OCI-LY3 (cell line): Measurements from ENCODE around the gene SESN1.

Experiments used
- H2AFZ ChIP-seq: fragments of 200-600, 300-600 bp; shearing (Covaris generic); 2 replicates; pipeline ENCODE4 v1.6.0; 2014; ENCODE audit warnings: antibody characterized with exemption, low read depth, low read length
- H3K27ac ChIP-seq: fragments of 200-600, 300-600 bp; sonication (generic); 2 replicates; pipeline ENCODE4 v1.5.1; 2014; ENCODE audit warnings: mild to moderate bottlenecking, low read length, moderate library complexity, mixed read lengths
- H3K27me3 ChIP-seq: fragments of 200-600, 300-600 bp; sonication (generic); 2 replicates; pipeline ENCODE4 v1.6.1; 2014; ENCODE audit warnings: low read depth, low read length, mixed read lengths
- H3K36me3 ChIP-seq: fragments of 200-600, 300-600 bp; sonication (generic); replicated peaks from 2 replicates; pipeline ENCODE3; 2014; ENCODE audit warnings: low read depth, low read length, mixed read lengths
- H3K4me1 ChIP-seq: fragments of 300-600, 200-600 bp; sonication (generic); 2 replicates; pipeline ENCODE4 v1.6.1; 2014; ENCODE audit warnings: low read length, mixed read lengths
- H3K4me2 ChIP-seq: fragments of 200-600, 300-600 bp; sonication (generic); 2 replicates; pipeline ENCODE4 v1.6.1; 2014; ENCODE audit warnings: low read length, mixed read lengths
- H3K4me3 ChIP-seq: fragments of 300-600, 200-600 bp; sonication (generic); 2 replicates; pipeline ENCODE4 v1.5.1; 2014; ENCODE audit warnings: antibody characterized with exemption, mild to moderate bottlenecking, low read length, moderate library complexity
- H3K79me2 ChIP-seq: fragments of 300-600, 200-600 bp; shearing (Covaris generic); 2 replicates; pipeline ENCODE4 v1.6.1; 2014; ENCODE audit warnings: mild to moderate bottlenecking, low read length, mixed read lengths
- H3K9ac ChIP-seq: fragments of 300-600, 200-600 bp; shearing (Covaris generic); 2 replicates; pipeline ENCODE4 v1.6.0; 2014; ENCODE audit warnings: mild to moderate bottlenecking, low read length, moderate library complexity
- H3K9me3 ChIP-seq: fragments of 200-600, 300-600 bp; shearing (Covaris generic); 2 replicates; pipeline ENCODE4 v1.6.1; 2014; ENCODE audit warnings: low read length, mixed read lengths; ENCODE audit not compliant: insufficient read depth
- H4K20me1 ChIP-seq: fragments of 200-600, 300-600 bp; sonication (generic); 2 replicates; pipeline ENCODE4 v1.6.1; 2016; ENCODE audit warnings: low read length, mixed read lengths; ENCODE audit not compliant: insufficient read depth
- EZH2phosphoT487 ChIP-seq: fragments of 200-600 bp; shearing (Covaris generic); IDR thresholded peaks from 2 replicates; pipeline ENCODE4 v1.6.1; 2018; ENCODE audit warnings: antibody characterized with exemption, mixed run types, low read depth
- TF ChIP-seq, protein P1 (sequence below): fragments of 200-600, 300-600 bp; sonication (generic); IDR thresholded peaks from 2 replicates; pipeline ENCODE4 v1.5.1; 2014; ENCODE audit warnings: antibody characterized with exemption, low read length, low read depth

The SESN1 gene

GRCh38 chr6:108999428-108999827 is 95.2 kb downstream of the SESN1 start:
- no peak overlapping the region for H3K4me3 ChIP-seq
- peaks cover 3% of the 10 kb centered on the region; the same call in 1 of the 2 replicates for H4K20me1 ChIP-seq
- no peaks in the 10 kb centered on the region for H3K36me3 ChIP-seq
- no peak overlapping the region for H3K27ac ChIP-seq
- no peak overlapping the region for H3K4me2 ChIP-seq
- no peaks in the 10 kb centered on the region for H3K27me3 ChIP-seq
- H3K4me1 ChIP-seq = peaks cover 4% of the 10 kb centered on the region; the same call in 1 of the 2 replicates
- no peaks in the 10 kb centered on the region for H3K79me2 ChIP-seq
- no peak overlapping the region for H2AFZ ChIP-seq
- TF ChIP-seq EZH2phosphoT487 = no peak
- TF ChIP-seq, protein P1, sequence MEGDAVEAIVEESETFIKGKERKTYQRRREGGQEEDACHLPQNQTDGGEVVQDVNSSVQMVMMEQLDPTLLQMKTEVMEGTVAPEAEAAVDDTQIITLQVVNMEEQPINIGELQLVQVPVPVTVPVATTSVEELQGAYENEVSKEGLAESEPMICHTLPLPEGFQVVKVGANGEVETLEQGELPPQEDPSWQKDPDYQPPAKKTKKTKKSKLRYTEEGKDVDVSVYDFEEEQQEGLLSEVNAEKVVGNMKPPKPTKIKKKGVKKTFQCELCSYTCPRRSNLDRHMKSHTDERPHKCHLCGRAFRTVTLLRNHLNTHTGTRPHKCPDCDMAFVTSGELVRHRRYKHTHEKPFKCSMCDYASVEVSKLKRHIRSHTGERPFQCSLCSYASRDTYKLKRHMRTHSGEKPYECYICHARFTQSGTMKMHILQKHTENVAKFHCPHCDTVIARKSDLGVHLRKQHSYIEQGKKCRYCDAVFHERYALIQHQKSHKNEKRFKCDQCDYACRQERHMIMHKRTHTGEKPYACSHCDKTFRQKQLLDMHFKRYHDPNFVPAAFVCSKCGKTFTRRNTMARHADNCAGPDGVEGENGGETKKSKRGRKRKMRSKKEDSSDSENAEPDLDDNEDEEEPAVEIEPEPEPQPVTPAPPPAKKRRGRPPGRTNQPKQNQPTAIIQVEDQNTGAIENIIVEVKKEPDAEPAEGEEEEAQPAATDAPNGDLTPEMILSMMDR = no peak
- no peaks in the 10 kb centered on the region for H3K9me3 ChIP-seq
- no peak overlapping the region for H3K9ac ChIP-seq

- no peak overlapping the region for H2AFZ ChIP-seq
- peaks cover 4% of the 10 kb centered on the region; the same call in 1 of the 2 replicates for H3K4me1 ChIP-seq
- peaks cover 3% of the 10 kb centered on the region; the same call in 1 of the 2 replicates for H4K20me1 ChIP-seq
- no peak overlapping the region for H3K4me3 ChIP-seq
- no peak overlapping the region for H3K27ac ChIP-seq
- H3K9me3 ChIP-seq = no peaks in the 10 kb centered on the region
- H3K79me2 ChIP-seq = no peaks in the 10 kb centered on the region
- TF ChIP-seq, protein P1 = no peak
- no peak for TF ChIP-seq EZH2phosphoT487
- H3K27me3 ChIP-seq = no peaks in the 10 kb centered on the region
- no peak overlapping the region for H3K9ac ChIP-seq
- H3K36me3 ChIP-seq = no peaks in the 10 kb centered on the region
- H3K4me2 ChIP-seq = no peak overlapping the region
Measured at GRCh38 chr6:108998485-108998884, 96.2 kb downstream of the SESN1 start.

DNA sequence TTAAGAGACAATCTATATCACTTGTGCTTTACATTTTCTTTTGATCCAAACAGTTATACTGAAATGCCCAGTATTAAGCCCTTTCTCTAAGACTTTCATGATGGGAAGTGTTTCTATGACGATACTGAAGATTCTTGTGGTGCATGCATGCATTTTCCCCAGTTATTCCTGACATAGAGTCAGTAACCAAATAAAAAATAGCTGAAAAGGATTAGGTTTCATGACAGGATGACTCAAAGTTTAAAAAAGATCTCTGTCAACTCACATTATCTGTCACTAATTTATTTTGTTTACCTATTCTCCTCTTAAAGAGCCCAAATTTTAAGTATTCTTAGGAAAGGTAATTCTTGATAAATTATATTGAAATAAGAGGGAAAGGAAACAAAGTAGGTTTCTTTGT is 98.4 kb downstream of the SESN1 start:
- H3K4me2 ChIP-seq = no peak overlapping the region
- no peaks in the 10 kb centered on the region for H4K20me1 ChIP-seq
- no peaks in the 10 kb centered on the region for H3K79me2 ChIP-seq
- H3K36me3 ChIP-seq = no peaks in the 10 kb centered on the region
- no peak overlapping the region for H3K4me3 ChIP-seq
- no peak overlapping the region for H3K9ac ChIP-seq
- no peak overlapping the region for H2AFZ ChIP-seq
- no peaks in the 10 kb centered on the region for H3K9me3 ChIP-seq
- TF ChIP-seq EZH2phosphoT487 = no peak
- TF ChIP-seq, protein P1 = no peak
- H3K27me3 ChIP-seq = no peaks in the 10 kb centered on the region
- H3K4me1 ChIP-seq = no peaks in the 10 kb centered on the region
- no peak overlapping the region for H3K27ac ChIP-seq

DNA sequence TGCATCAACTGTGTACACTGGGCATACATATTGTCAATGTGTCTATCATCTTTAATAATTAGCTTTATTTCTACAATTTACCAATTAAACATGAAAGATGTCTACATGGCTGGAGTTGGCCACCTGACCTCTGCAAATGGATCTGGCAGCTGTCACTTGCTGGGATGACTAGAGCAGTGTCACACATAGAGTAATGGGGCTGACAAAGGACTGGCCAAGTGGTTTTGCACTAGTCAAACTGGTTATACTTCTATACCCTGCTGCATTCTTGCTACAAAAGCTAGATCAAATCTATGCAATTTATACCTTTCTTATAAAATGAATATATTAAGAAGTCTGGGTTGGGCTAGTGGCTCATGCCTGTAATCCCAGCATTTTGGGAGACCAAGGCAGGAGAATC is 99.3 kb downstream of the SESN1 start:
- Histone ChIP-seq H3K36me3 (no peaks in the 10 kb centered on the region), H3K4me2 (no peak overlapping the region)

More for the DNA sequence above, 99.3 kb downstream of the SESN1 start:
- H3K79me2 ChIP-seq = no peaks in the 10 kb centered on the region
- no peak overlapping the region for H3K27ac ChIP-seq
- H3K9ac ChIP-seq = no peak overlapping the region
- no peaks in the 10 kb centered on the region for H4K20me1 ChIP-seq
- no peak overlapping the region for H3K4me3 ChIP-seq
- TF ChIP-seq EZH2phosphoT487 = no peak
- TF ChIP-seq, protein P1 = no peak
- H3K27me3 ChIP-seq = no peaks in the 10 kb centered on the region
- H2AFZ ChIP-seq = no peak overlapping the region
- no peaks in the 10 kb centered on the region for H3K4me1 ChIP-seq
- H3K9me3 ChIP-seq = no peaks in the 10 kb centered on the region
